Mesothelial cell of epicardium (in vitro differentiated cells): Measurements from ENCODE around the gene KRTAP10-8. TPM values are rescaled to one million over a fixed set of nuclear protein-coding genes. Genes with fewer than 3 reads are reported as not detected.
"Not testable (repeated sequence)": the region's sequence is repeated elsewhere in the genome, so short reads cannot be mapped to it uniquely, and the experiment has no call there.

ENCODE experiments used
- DNase-seq, 2 experiments: peaks; one replicate each; pipeline ENCODE4 v3.0.0; 2021; ENCODE audit warnings: low spot score in 2 of 2; ENCODE audit not compliant: unreplicated experiment in 2 of 2
- H3K27ac Mint-ChIP-seq: 2 replicates; pipeline ENCODE4 v1.8.0; 2021; ENCODE audit warnings: mixed read lengths
- H3K27me3 Mint-ChIP-seq: 2 replicates; pipeline ENCODE4 v1.8.0; 2021; ENCODE audit warnings: low read depth, mixed read lengths
- H3K36me3 Mint-ChIP-seq: 2 replicates; pipeline ENCODE4 v1.8.0; 2021; ENCODE audit warnings: mixed read lengths
- H3K4me1 Mint-ChIP-seq: 2 replicates; pipeline ENCODE4 v1.8.0; 2021; ENCODE audit warnings: mixed read lengths
- H3K4me3 Mint-ChIP-seq: 2 replicates; pipeline ENCODE4 v1.8.0; 2021; ENCODE audit warnings: mild to moderate bottlenecking, moderate library complexity, mixed read lengths
- H3K9me3 Mint-ChIP-seq: 2 replicates; pipeline ENCODE4 v1.8.0; 2021; ENCODE audit warnings: mixed read lengths
- total RNA-seq: library from RNA; stranded (reverse); gene quantifications from 3 replicates; pipeline ENCODE4 v1.2.1, GENCODE V29; 2021
- TF ChIP-seq, protein P1 (sequence below): fragments of 200-600 bp; sonication (generic); IDR thresholded peaks from one replicate; pipeline ENCODE4 v1.5.0; 2021; ENCODE audit warnings: antibody characterized with exemption; ENCODE audit not compliant: unreplicated experiment

Gene KRTAP10-8
- total RNA-seq, 1 donor from 2014 or later: not detected

DNA sequence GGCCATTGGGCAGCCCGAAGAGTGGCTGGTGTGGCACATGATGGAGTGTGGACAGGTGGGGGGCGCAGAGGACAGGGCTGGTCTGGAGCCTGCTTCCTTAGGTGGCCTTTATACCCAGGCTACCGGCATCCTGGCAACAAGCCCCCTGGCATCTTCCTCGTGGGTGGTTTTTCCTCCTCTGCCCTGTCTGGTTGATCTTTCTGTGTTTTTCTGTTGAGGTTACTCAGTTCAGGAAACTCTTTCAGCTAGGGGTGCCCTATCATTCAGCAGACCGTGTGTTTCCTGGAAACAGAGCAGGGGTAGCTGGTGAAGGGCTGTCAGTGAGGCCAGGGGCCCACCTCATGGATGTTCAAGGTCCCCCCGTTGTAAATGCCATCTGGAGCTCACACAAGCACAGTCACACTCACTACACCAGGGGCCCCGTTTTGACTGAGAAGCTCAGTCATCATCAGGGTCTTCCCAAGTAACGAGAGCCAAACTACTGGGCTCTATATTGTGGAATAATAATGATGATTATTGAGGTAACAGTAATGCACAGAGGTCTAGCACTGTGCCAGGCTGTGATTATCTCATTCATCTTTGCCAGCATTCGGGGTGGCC is 42.8 kb downstream of the KRTAP10-8 start, which contains the start of gene KRTAP12-4:
TSS of gene KRTAP12-4 (minus strand) at position 84 of the 600 bp plus-strand sequence. CDS start at position 39, 45 bp downstream.
- TF ChIP-seq, protein P1, sequence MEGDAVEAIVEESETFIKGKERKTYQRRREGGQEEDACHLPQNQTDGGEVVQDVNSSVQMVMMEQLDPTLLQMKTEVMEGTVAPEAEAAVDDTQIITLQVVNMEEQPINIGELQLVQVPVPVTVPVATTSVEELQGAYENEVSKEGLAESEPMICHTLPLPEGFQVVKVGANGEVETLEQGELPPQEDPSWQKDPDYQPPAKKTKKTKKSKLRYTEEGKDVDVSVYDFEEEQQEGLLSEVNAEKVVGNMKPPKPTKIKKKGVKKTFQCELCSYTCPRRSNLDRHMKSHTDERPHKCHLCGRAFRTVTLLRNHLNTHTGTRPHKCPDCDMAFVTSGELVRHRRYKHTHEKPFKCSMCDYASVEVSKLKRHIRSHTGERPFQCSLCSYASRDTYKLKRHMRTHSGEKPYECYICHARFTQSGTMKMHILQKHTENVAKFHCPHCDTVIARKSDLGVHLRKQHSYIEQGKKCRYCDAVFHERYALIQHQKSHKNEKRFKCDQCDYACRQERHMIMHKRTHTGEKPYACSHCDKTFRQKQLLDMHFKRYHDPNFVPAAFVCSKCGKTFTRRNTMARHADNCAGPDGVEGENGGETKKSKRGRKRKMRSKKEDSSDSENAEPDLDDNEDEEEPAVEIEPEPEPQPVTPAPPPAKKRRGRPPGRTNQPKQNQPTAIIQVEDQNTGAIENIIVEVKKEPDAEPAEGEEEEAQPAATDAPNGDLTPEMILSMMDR: no peak
- Mint-ChIP-seq H3K27ac (no peak within 1 kb of the TSS), H3K9me3 (peaks cover 19% of the 10 kb centered on the region), H3K36me3 (peaks cover 1% of the 10 kb centered on the region), H3K27me3 (peaks cover 6% of the 10 kb centered on the region), H3K4me3 (no peak within 1 kb of the TSS), H3K4me1 (no peaks in the 10 kb centered on the region)
- DNase-seq: no peak

DNA sequence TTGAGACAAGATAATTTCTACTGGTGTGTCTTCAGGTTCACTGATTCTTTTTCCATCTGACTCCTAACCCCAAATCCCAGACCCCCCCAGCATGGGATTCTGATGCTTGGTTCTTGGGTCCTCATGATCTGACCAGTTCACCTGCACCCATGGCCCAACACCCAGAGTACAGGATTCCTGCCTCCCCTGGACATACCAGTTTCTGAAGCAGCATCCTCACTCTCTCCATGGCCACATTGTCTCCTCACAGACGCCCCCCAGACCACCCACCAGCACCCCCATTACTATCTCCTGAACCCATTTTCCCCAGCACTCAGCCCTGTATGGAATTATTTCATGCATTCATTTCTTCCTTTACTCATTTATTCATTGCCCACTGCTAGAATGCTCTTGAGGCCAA is 45.0 kb downstream of the KRTAP10-8 start:
- no peak for DNase-seq
- TF ChIP-seq, protein P1: no peak
- peaks cover 1% of the 10 kb centered on the region for H3K36me3 Mint-ChIP-seq
- H3K9me3 Mint-ChIP-seq: peaks cover 19% of the 10 kb centered on the region
- no peaks in the 10 kb centered on the region for H3K4me1 Mint-ChIP-seq
- H3K27ac Mint-ChIP-seq: no peak overlapping the region
- H3K4me3 Mint-ChIP-seq: no peak overlapping the region
- peaks cover 6% of the 10 kb centered on the region for H3K27me3 Mint-ChIP-seq

DNA sequence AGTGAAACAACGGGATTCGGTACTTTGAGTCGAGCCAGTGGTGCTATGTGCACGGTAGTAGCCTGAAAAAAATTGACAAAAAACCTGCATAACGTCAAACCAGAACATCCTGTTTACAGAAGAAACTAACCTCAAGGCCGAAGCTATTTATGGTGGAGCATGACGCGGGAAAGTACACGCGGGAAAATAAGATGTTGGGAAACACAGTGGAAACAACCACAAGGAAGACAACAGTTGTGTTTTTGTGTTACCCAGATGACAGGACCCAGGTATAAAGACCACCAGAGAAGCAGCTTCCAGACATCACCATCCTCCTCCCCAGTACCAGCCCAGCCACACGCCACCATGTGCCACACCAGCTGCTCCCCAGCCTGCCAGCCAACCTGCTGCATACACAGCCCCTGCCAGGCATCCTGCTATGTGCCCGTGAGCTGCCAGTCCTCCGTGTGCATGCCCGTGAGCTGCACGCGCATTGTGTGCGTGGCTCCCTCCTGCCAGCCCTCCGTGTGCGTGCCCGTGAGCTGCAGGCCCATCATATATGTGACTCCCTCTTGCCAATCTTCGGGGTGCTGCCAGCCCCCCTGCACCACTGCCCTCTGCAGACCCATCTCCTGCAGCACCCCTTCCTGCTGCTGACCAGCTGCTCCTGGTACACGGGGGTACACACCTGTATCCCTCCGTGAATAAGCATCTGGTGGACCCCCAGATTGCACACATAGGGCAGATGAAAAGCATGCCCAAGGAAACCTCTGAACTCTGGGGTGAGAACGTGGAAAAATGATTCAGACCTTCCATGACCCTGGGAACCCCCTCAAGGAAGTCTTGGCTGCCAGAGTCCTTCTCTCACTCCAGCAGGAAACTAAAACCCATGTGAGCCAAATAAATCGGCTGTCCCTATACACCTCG is 46.0 kb downstream of the KRTAP10-8 start, which contains the start of gene KRTAP12-3:
TSS of gene KRTAP12-3 (plus strand) at position 298 of the 906 bp plus-strand sequence. CDS start at position 346, 48 bp downstream.
- no peak within 1 kb of the TSS for H3K4me3 Mint-ChIP-seq
- H3K36me3 Mint-ChIP-seq: peaks cover 1% of the 10 kb centered on the region
- H3K4me1 Mint-ChIP-seq: no peaks in the 10 kb centered on the region
- DNase-seq: peak in 1 of 2 experiments; percentile 20
- peaks cover 24% of the 10 kb centered on the region for H3K9me3 Mint-ChIP-seq
- H3K27ac Mint-ChIP-seq: no peak within 1 kb of the TSS
- H3K27me3 Mint-ChIP-seq: peaks cover 7% of the 10 kb centered on the region
- TF ChIP-seq, protein P1: no peak

DNA sequence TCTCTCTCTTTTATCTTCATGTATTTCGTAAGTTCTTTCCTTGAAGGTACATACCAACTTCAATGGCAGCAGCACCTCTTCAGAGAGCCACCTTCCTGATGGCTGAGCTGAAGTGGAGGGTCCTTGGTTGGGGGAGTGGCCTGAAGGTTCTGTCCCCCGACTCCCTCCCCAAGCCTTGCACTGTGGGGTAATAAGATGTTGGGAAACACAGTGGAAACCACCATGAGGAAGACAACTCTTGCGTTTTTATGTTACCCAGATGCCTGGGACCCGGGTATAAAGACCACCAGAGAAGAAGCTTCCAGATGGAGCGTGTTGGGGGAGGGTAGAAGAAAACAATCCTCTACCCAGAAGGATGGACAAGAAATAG is 46.6 kb downstream of the KRTAP10-8 start:
- H3K4me1 Mint-ChIP-seq: no peaks in the 10 kb centered on the region
- TF ChIP-seq, protein P1: no peak
- peaks cover 1% of the 10 kb centered on the region for H3K36me3 Mint-ChIP-seq
- peaks cover 30% of the 10 kb centered on the region for H3K9me3 Mint-ChIP-seq
- H3K27me3 Mint-ChIP-seq: peaks cover 7% of the 10 kb centered on the region
- H3K4me3 Mint-ChIP-seq: no peak overlapping the region
- peak in 1 of 2 experiments; percentile 16 for DNase-seq
- no peak overlapping the region for H3K27ac Mint-ChIP-seq

DNA sequence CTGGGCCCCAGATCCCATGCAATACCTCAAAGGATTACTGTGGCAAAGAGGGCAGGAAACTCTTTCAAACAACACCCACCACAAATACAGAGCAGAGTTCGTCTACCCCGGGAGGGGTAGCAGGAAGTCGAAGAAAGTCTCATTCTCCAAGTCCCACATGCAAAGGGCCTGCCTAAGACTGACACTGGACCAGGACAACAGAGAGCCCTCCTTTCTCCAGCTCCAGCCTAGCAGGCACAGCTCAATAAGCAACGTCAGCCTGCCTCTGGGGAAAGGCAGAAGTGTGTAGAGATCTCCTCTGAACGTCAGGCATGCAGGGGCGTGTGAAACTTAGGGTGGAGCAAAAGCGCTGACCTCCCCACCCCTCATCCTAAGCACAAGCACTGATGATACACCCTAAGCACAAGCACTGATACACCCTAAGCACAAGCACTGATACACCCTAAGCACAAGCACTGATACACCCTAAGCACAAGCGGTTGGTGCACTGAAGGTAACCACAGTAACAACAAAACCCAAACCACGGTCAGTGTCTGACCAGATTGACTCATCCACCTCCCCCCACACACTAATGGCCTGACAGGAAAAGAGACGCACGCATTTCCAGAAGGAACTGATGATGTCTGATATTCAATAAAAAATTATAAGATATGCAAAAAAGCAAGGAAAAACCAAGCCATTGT is 47.2 kb downstream of the KRTAP10-8 start:
- TF ChIP-seq, protein P1: no peak
- no peak overlapping the region for H3K4me3 Mint-ChIP-seq
- peaks cover 7% of the 10 kb centered on the region for H3K27me3 Mint-ChIP-seq
- peak in 1 of 2 experiments; percentile 13 for DNase-seq
- H3K27ac Mint-ChIP-seq: no peak overlapping the region
- H3K9me3 Mint-ChIP-seq: peaks cover 35% of the 10 kb centered on the region
- peaks cover 1% of the 10 kb centered on the region for H3K36me3 Mint-ChIP-seq
- no peaks in the 10 kb centered on the region for H3K4me1 Mint-ChIP-seq

DNA sequence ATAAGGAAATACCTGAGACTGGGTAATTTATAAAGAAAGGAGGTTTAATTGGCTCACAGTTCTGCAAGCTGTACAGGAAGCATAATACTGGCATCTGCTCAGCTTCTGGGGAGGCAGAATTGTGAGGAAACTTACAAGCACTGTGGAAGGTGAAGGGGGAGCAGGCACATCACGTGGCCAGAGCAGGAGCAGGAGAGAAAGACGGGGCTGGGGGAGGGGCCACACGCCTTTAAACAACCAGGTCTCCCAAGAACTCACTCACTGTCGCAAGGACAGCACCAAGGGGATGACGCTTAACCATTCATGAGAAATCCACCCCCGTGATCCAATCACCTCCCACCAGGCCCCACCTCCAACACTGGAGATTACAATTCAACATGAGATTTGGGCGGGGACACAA is 49.7 kb downstream of the KRTAP10-8 start:
- H3K27ac Mint-ChIP-seq, H3K36me3 Mint-ChIP-seq, H3K4me3 Mint-ChIP-seq, H3K27me3 Mint-ChIP-seq, H3K4me1 Mint-ChIP-seq: not testable (repeated sequence)
- peaks cover 31% of the 10 kb centered on the region for H3K9me3 Mint-ChIP-seq
- peak in 1 of 2 experiments; percentile 7 for DNase-seq
